HCT116 (cell line): ENCODE results near the gene IRAK2. TPM values are rescaled to one million over a fixed set of nuclear protein-coding genes. Genes with fewer than 3 reads are reported as not detected.

ENCODE experiments used
- ATAC-seq: fragments of 200-7000 bp; cut with Tn5 transposase; 2 replicates; pipeline ENCODE4 v1.9.1; 2020; ENCODE audit warnings: mild to moderate bottlenecking, moderate library complexity
- BruUV-seq: library from RNA; stranded (reverse); fragments of 400-500 nt; replicated peaks from 2 replicates; lab custom pipeline; 2021; lab: Mats Ljungman, UMichigan
- CTCF ChIA-PET: fragments of 300-600 bp; sonication (Branson Sonifier 250); formaldehyde crosslinking; loops from one replicate; lab custom pipeline; 2021; ENCODE audit warnings: antibody characterized with exemption; lab: Charles Lee
- POLR2A ChIA-PET: fragments of 300-600, 350-600 bp; sonication (Branson Sonifier 250); formaldehyde crosslinking; loops from one replicate; lab custom pipeline; 2021; ENCODE audit warnings: antibody characterized with exemption; lab: Charles Lee
- RAD21 ChIA-PET, 2 experiments: fragments of 300-600 bp; sonication (Branson Sonifier 250); formaldehyde crosslinking; loops; one replicate each; lab custom pipeline; 2023; ENCODE audit warnings: low total read pairs in 2 of 2; ENCODE audit not compliant: uncharacterized antibody in 2 of 2, unreplicated experiment in 2 of 2, low non-redundant PET in 1 of 2; lab: Charles Lee
- DNase-seq: peaks from one replicate; pipeline ENCODE4 v3.0.0-alpha.2; 2010; ENCODE audit warnings: low read depth, low spot score
- H2AFZ ChIP-seq: fragments of 200-600 bp; shearing (Covaris generic), sonication (generic); 2 replicates; pipeline ENCODE4 v1.6.1; 2017; ENCODE audit warnings: low read depth, mixed run types, mixed read lengths, antibody characterized with exemption, low read length; ENCODE audit not compliant: poor library complexity, severe bottlenecking
- H3K27ac ChIP-seq: 2 replicates; pipeline ENCODE4 v1.5.1; 2012; ENCODE audit warnings: low read depth, low read length
- H3K27me3 ChIP-seq: fragments of 200-600 bp; sonication (generic); 2 replicates; pipeline ENCODE4 v1.6.1; 2016; ENCODE audit warnings: mixed run types, low read length, mixed read lengths; ENCODE audit not compliant: insufficient read depth
- H3K36me3 ChIP-seq, 2 experiments: fragments of 200-500 bp in 1 of 2; fragments of 200-600 bp in 1 of 2; sonication (Bioruptor generic) in 1 of 2; sonication (generic) in 1 of 2; 2 replicates each; pipeline versions ENCODE4 v1.5.1 to v1.6.1; 2014 to 2016; ENCODE audit warnings: low read length in 2 of 2, inconsistent platforms in 1 of 2, mixed read lengths in 1 of 2, mixed run types in 1 of 2; ENCODE audit not compliant: insufficient read depth in 2 of 2, control insufficient read depth in 1 of 2
- H3K4me1 ChIP-seq, 2 experiments: fragments of 200-600 bp in 1 of 2; sonication (generic) in 1 of 2; 2 replicates each; pipeline versions ENCODE4 v1.5.1 to v1.6.1; 2012 to 2017; ENCODE audit warnings: low read length in 2 of 2, inconsistent platforms in 1 of 2, mild to moderate bottlenecking in 1 of 2, mixed read lengths in 1 of 2, mixed run types in 1 of 2, moderate library complexity in 1 of 2; ENCODE audit not compliant: insufficient read depth in 2 of 2, control insufficient read depth in 1 of 2
- H3K4me2 ChIP-seq: fragments of 200-600 bp; sonication (generic); 2 replicates; pipeline ENCODE4 v1.6.1; 2017; ENCODE audit warnings: mixed run types, low read length, mixed read lengths
- H3K4me3 ChIP-seq, 2 experiments: fragments of 200-600 bp in 1 of 2; sonication (generic) in 1 of 2; replicated peaks in 1 of 2; 2 replicates each; pipeline ENCODE4 v1.5.1; 2011 to 2016; ENCODE audit warnings: low read length in 2 of 2, control low read depth in 1 of 2, low read depth in 1 of 2, mild to moderate bottlenecking in 1 of 2, mixed read lengths in 1 of 2, mixed run types in 1 of 2
- H3K79me2 ChIP-seq: fragments of 200-600 bp; sonication (generic); 2 replicates; pipeline ENCODE4 v1.6.1; 2017; ENCODE audit warnings: mild to moderate bottlenecking, mixed run types, low read length, moderate library complexity, mixed read lengths; ENCODE audit not compliant: insufficient read depth
- H3K9ac ChIP-seq: fragments of 200-600 bp; sonication (generic); 2 replicates; pipeline ENCODE4 v1.6.1; 2016; ENCODE audit warnings: low read length, mixed read lengths
- H3K9me2 ChIP-seq: fragments of 200-600 bp; sonication (generic), shearing (Covaris generic); 2 replicates; pipeline ENCODE4 v1.6.1; 2017; ENCODE audit warnings: mixed run types, mild to moderate bottlenecking, moderate library complexity; ENCODE audit not compliant: insufficient read depth
- H3K9me3 ChIP-seq, 2 experiments: fragments of 200-500 bp in 1 of 2; fragments of 200-600 bp in 1 of 2; sonication (Bioruptor generic) in 1 of 2; sonication (generic) in 1 of 2; 2 replicates each; pipeline ENCODE4 v1.6.1; 2014 to 2017; ENCODE audit warnings: low read length in 2 of 2, mixed read lengths in 2 of 2, inconsistent platforms in 1 of 2, low read depth in 1 of 2, mild to moderate bottlenecking in 1 of 2, mixed run types in 1 of 2, moderate library complexity in 1 of 2; ENCODE audit not compliant: control insufficient read depth in 1 of 2, insufficient read depth in 1 of 2
- H4K20me1 ChIP-seq: fragments of 200-600 bp; sonication (generic), shearing (Covaris generic); 2 replicates; pipeline ENCODE4 v1.6.1; 2017; ENCODE audit warnings: mixed run types, mild to moderate bottlenecking, moderate library complexity; ENCODE audit not compliant: insufficient read depth
- ATF3 ChIP-seq: IDR thresholded peaks from 2 replicates; pipeline ENCODE4 v1.6.1; 2012
- CBX3 ChIP-seq: IDR thresholded peaks from 2 replicates; pipeline ENCODE4 v1.6.1; 2012; ENCODE audit warnings: low read depth
- CEBPB ChIP-seq: IDR thresholded peaks from 2 replicates; pipeline ENCODE4 v1.6.1; 2012; ENCODE audit warnings: low read depth
- ELF1 ChIP-seq: IDR thresholded peaks from 2 replicates; pipeline ENCODE4 v1.6.1; 2012; ENCODE audit warnings: low read depth, borderline replicate concordance
- EZH2 ChIP-seq: fragments of 200-600 bp; sonication (generic); IDR thresholded peaks from 2 replicates; pipeline ENCODE4 v1.6.1; 2017; ENCODE audit warnings: antibody characterized with exemption, mixed run types
- FOSL1 ChIP-seq: IDR thresholded peaks from 2 replicates; pipeline ENCODE4 v1.6.1; 2012; ENCODE audit warnings: low read depth
- JUND ChIP-seq: IDR thresholded peaks from 2 replicates; pipeline ENCODE4 v1.6.1; 2012
- MAX ChIP-seq: IDR thresholded peaks from 2 replicates; pipeline ENCODE4 v1.6.1; 2012
- POLR2A ChIP-seq: IDR thresholded peaks from 2 replicates; pipeline ENCODE4 v1.7.0; 2011; ENCODE audit warnings: borderline replicate concordance; ENCODE audit not compliant: insufficient read depth, insufficient read length; ENCODE audit errors: extremely low read depth
- POLR2AphosphoS5 ChIP-seq: IDR thresholded peaks from 2 replicates; pipeline ENCODE4 v1.6.1; 2011; ENCODE audit warnings: mild to moderate bottlenecking, low read depth, low read length, moderate library complexity
- RAD21 ChIP-seq: IDR thresholded peaks from 2 replicates; pipeline ENCODE4 v1.6.1; 2012; ENCODE audit warnings: low read depth, mild to moderate bottlenecking
- SIN3A ChIP-seq: IDR thresholded peaks from 2 replicates; pipeline ENCODE4 v1.6.1; 2012; ENCODE audit warnings: low read depth
- SP1 ChIP-seq: IDR thresholded peaks from 2 replicates; pipeline ENCODE4 v1.6.1; 2012; ENCODE audit warnings: low read depth
- SRF ChIP-seq: IDR thresholded peaks from 2 replicates; pipeline ENCODE4 v1.6.1; 2012; ENCODE audit warnings: low read depth
- TCF7L2 ChIP-seq: IDR thresholded peaks from 2 replicates; pipeline ENCODE4 v1.7.0; 2011; ENCODE audit warnings: borderline replicate concordance, inconsistent platforms; ENCODE audit not compliant: insufficient read depth, insufficient read length; ENCODE audit errors: extremely low read depth
- ZBTB33 ChIP-seq: IDR thresholded peaks from 2 replicates; pipeline ENCODE4 v1.6.1; 2011; ENCODE audit warnings: mild to moderate bottlenecking, low read length, moderate library complexity; ENCODE audit not compliant: insufficient replicate concordance; ENCODE audit errors: extremely low read depth
- ZFX ChIP-seq: fragments of 450-650 bp; IDR thresholded peaks from 2 replicates; pipeline ENCODE4 v1.6.1; 2017
- ZNF274 ChIP-seq: fragments of 200-500 bp; sonication (Bioruptor generic); IDR thresholded peaks from 2 replicates; pipeline ENCODE4 v1.6.1; 2014; ENCODE audit warnings: mild to moderate bottlenecking, low read depth, low read length, inconsistent platforms
- intact Hi-C: fragments of 100-400 bp; cut with micrococcal nuclease; formaldehyde crosslinking; loops from 2 replicates; pipeline ENCODE4 v1.10.0; 2022
- total RNA-seq: library from RNA; stranded (reverse); gene quantifications from one replicate; pipeline ENCODE4 v1.2.1, GENCODE V29; 2021; ENCODE audit not compliant: unreplicated experiment

The IRAK2 gene
- total RNA-seq, 1 experiment from 2014 or later = 3.6 TPM

- H3K79me2 ChIP-seq = peaks cover 40% of the 10 kb centered on the region
- H3K9me2 ChIP-seq = no peaks in the 10 kb centered on the region
- ATAC-seq (peak; percentile 98), DNase-seq (peak; percentile 98)
- peak within 1 kb of the TSS; percentile 90 for H3K9ac ChIP-seq
- peaks cover 6 to 20% of the 10 kb centered on the region in 2 experiments; a peak in 3 of 4 replicates for H3K4me1 ChIP-seq
- TF ChIP-seq SIN3A = peak; percentile 64; the same call in 1 of the 2 replicates
- TF ChIP-seq RAD21 = no peak
- no peak for TF ChIP-seq EZH2
- no peak for TF ChIP-seq FOSL1
- TF ChIP-seq ZNF274 = no peak
- TF ChIP-seq ELF1 = no peak
- peak; percentile 92 for TF ChIP-seq POLR2AphosphoS5
- TF ChIP-seq JUND = no peak
- peak; percentile 99 for TF ChIP-seq CBX3
- TF ChIP-seq MAX = peak; percentile 100
- TF ChIP-seq SRF = no peak
- peak; percentile 87 for TF ChIP-seq SP1
- no peak for TF ChIP-seq ZBTB33
- peak; percentile 98 for TF ChIP-seq ZFX
- peak; percentile 58 for TF ChIP-seq POLR2A
- no peak for TF ChIP-seq ATF3
- TF ChIP-seq CEBPB = no peak
- TF ChIP-seq TCF7L2 = peak; percentile 77
- BruUV-seq = no TSS peak
- ChIA-PET POLR2A (interaction anchor here (0.6 to 1.2 kb wide), 7 partner anchors 11 to 173 kb away, joined by 3 to 5 read pairs (median 4); no protein-coding TSS in a partner anchor), RAD21 (no interaction called here), CTCF (interaction anchor here (0.7 to 1.3 kb wide), 2 partner anchors 15 to 193 kb away, joined by 3 to 14 read pairs; no protein-coding TSS in a partner anchor)
- H3K27me3 ChIP-seq = no peaks in the 10 kb centered on the region
- peaks cover 6 to 23% of the 10 kb centered on the region in 2 experiments; a peak in 2 of 4 replicates for H3K9me3 ChIP-seq
- peak within 1 kb of the TSS; percentile 91 for H3K4me2 ChIP-seq
- H3K36me3 ChIP-seq = peaks cover 0 to 23% of the 10 kb centered on the region in 2 experiments; a peak in 1 of 4 replicates
- H4K20me1 ChIP-seq = no peaks in the 10 kb centered on the region
- H3K27ac ChIP-seq = peak within 1 kb of the TSS; percentile 76
- H3K4me3 ChIP-seq = peak within 1 kb of the TSS; percentile 65 to 84
- intact Hi-C loops = no loop called here
- peak within 1 kb of the TSS; percentile 74 for H2AFZ ChIP-seq
Measured at GRCh38 chr3:10248184-10248983, 83.7 kb downstream of the IRAK2 start, which contains the start of gene TATDN2. Gene TATDN2, plus strand, starts transcription at chr3:10248459. Its CDS starts 742 bp downstream, at chr3:10249201.
